Right lobe of liver (tissue), 4 donors: ENCODE results near the gene INHBA.

ENCODE experiments used
- POLR2A ChIP-seq: fragments of 450-650 bp; IDR thresholded peaks from one replicate; pipeline ENCODE4 v1.6.1; 2017; ENCODE audit warnings: antibody characterized with exemption, mild to moderate bottlenecking
- TF ChIP-seq, protein P1 (sequence below), 4 donors: fragments of 200-600 bp in 3 of 4; fragments of 450-650 bp in 1 of 4; IDR thresholded peaks; one replicate each; pipeline versions ENCODE4 v1.5.1 to v1.8.0; 2016 to 2022; ENCODE audit warnings: antibody characterized with exemption in 4 of 4, mild to moderate bottlenecking in 2 of 4
- donor health status: DM: no; HTN: no; CAD: no.
- donor health status: DM: no; HTN: no; CAD: no.
- donor health status: DM: no; HTN: yes; CAD: no.

DNA sequence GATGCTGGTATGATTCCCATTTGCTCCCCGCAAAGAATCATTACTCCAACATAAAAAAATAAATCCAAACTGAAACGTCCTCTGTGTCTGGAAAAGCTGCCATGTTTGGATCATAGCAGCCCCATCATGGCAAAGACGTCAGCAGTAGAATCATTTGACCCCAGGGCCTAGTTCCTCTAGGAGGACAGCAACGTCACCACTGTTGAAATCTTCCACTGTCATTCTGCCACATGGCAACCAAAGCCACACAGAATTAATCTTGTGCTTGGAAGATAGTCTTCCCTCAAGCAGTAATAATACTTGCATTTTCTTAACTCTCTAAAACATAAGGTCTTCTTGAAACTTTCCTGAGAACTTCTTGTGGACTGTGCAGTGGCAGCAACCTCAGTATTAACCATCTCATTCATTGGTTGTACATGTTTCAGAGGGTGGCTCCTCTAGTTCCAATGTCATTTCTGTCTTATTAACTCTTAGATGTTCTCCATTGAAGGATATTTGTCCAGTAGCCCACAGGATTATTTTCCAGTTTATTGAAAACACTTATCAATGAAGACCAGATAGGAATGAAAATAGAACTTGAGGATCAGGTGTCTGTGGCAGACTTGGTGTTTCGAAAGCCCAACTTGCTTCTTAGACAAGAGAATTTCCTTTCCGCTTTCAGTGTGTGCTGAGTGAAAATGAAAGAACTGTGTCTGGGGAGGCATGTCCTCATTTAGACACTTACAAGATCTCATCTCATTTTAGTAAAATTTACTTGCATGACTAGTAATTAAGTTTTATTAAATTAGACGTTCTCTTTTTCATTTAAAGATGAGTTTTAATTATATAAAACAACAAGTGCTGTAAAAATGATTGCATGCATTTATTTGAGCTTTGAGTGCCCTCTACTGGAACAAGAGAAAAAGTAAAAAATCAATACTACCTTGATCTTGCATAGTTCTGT lies 28.9 kb upstream of the INHBA start:
- TF ChIP-seq, protein P1, sequence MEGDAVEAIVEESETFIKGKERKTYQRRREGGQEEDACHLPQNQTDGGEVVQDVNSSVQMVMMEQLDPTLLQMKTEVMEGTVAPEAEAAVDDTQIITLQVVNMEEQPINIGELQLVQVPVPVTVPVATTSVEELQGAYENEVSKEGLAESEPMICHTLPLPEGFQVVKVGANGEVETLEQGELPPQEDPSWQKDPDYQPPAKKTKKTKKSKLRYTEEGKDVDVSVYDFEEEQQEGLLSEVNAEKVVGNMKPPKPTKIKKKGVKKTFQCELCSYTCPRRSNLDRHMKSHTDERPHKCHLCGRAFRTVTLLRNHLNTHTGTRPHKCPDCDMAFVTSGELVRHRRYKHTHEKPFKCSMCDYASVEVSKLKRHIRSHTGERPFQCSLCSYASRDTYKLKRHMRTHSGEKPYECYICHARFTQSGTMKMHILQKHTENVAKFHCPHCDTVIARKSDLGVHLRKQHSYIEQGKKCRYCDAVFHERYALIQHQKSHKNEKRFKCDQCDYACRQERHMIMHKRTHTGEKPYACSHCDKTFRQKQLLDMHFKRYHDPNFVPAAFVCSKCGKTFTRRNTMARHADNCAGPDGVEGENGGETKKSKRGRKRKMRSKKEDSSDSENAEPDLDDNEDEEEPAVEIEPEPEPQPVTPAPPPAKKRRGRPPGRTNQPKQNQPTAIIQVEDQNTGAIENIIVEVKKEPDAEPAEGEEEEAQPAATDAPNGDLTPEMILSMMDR (IDR thresholded peaks at IDR 0.05), result peak; percentile 53 to 74 (median 70)
- TF ChIP-seq POLR2A, result no peak
